GM21717 (cell line): Measurements from ENCODE around the gene TNFRSF4.
"Not testable (repeated sequence)": the region's sequence is repeated elsewhere in the genome, so short reads cannot be mapped to it uniquely, and the experiment has no call there.

ENCODE experiments used
- ATAC-seq: cut with Tn5 transposase; IDR thresholded peaks from one replicate; pipeline ENCODE4 v1.9.1; 2021; ENCODE audit warnings: mild to moderate bottlenecking, moderate library complexity; ENCODE audit not compliant: unreplicated experiment

TNFRSF4 gene

GRCh38 chr1:1183833-1184775, 29.8 kb downstream of the TNFRSF4 start:
- ATAC-seq = no peak

DNA sequence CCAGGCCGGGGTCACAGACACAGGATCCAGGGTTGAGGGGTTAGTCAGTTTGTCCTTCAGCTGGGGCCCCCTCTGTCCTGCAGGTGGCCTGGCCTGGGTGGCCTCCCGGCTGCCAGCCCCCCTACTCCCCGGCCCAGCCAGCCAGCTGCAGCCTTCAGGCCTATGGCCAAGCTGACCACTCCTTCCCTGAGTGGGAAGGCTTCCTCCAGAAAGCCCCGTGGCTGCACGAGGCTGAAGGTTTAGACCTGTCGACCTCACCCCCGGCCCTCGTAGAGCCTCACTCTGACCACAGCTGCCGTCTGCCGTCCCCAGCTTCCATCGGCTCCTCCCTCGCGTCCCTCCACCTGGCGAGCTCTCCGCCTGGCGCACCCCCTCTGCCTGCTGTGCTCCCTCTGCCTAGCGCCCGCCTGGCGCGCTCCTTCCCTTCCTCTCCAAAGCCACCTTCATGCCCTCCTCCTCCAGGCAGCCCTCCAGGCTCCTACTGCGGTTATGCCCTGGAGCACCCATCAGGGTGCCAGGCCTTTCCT, 30.7 kb downstream of the TNFRSF4 start:
- ATAC-seq = no peak

DNA sequence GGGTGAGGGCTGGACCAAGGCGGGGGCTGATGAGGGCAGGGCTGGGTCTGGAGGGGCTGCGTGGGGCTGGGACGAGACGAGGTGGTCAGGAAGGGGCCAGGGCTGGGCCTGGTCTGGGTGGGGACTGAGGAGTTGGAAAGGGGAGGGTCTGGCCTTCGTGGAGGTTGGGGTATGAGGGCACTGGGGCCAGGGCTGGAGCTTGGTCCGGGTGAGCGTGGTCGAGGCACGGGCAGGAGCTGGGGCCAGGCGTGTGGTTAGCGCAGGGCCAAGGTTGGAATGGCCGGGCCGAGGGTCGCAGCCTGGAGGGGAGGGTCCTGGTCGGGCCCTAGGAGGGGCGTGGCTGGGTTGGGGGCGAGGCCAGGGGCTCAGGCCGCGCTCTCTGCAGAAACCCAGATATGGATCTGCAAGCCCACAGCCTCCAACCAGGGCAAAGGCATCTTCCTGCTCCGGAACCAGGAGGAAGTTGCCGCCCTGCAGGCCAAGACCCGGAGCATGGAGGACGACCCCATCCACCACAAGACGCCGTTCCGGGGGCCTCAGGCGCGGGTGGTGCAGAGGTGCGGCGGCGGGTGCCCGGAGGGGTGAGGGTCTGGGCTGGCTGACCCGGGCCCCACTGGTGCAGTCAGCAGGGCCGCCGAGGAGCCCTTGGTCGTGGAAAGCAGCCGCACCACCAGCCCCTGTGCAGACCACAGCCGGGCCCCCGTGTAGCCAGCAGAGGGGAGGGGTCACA, 31.3 kb downstream of the TNFRSF4 start:
- no peak for ATAC-seq

GRCh38 chr1:1181938-1182410, 32.0 kb downstream of the TNFRSF4 start:
- ATAC-seq = no peak

DNA sequence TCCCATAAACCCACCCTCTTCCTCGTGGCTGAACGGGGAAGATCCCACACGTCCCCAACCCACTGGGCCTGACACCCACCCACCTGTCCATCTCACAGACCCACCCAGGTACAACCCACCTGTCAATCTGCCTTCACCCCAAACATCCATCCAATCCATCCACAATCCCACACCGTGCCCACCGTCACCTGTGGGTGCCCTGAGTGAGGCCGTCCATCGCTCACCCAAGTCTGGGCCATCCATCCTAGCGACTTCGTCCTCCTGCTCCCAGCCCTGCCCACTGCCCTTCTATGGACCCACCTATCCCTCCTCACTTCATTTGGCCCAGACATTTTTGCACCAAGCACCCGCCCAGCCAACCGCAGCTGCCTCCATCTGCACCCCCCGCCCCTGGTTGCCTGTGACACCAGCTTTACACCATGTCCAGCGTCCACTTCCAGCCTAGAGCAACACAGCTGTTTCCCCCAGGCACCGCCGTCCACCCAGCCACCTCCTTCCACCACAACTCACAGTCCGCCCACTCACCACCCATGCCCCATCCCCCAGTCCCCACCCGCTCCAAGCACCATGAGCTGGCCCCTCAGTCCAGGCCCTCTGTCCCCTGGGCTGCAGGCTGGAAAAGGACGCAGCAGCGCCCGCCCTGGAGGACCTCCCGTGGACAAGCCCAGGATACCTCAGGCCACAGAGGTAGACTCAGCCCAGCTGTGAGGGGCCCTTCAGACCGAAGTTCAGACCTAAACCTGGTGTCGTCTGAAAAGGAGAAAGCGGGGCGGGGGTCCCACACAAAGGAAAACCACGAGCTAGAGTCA, 32.6 kb downstream of the TNFRSF4 start:
- no peak for ATAC-seq

DNA sequence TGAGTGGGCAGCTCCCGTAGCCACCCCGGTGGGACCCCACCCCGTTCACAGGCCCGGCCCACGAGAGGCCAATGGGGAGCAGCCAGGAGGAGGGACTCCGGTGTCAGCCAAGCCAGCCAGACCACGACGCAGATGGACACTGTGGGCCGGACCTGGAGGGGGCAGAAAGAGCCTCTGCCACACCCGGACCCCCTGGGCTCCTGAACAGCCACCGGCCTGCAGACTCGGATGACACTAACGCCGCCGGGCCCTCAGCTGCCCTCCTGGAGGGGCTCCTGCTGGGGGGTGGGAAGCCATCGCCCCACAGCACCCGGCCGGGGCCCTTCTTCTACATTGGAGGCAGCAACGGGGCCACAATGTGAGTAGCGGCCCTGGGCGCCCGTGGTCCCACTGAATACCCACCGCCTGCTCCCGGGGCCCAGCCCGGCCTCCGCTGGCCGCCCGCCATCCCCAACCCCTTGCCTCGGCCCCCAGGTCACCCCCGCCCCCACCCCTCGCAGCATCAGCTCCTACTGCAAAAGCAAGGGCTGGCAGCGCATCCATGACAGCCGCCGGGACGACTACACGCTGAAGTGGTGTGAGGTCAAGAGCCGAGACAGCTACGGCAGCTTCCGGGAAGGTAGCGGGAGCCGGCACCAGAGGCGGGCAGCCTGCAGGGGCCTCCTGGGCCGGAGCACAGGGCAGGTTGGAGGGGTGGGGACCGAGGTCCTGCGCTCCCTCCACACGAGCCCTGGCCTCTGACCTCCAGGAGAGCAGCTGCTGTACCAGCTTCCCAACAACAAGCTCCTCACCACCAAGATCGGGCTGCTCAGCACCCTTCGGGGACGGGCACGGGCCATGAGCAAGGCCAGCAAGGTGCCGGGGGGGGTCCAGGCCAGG, 33.7 kb downstream of the TNFRSF4 start:
- ATAC-seq = no peak

DNA sequence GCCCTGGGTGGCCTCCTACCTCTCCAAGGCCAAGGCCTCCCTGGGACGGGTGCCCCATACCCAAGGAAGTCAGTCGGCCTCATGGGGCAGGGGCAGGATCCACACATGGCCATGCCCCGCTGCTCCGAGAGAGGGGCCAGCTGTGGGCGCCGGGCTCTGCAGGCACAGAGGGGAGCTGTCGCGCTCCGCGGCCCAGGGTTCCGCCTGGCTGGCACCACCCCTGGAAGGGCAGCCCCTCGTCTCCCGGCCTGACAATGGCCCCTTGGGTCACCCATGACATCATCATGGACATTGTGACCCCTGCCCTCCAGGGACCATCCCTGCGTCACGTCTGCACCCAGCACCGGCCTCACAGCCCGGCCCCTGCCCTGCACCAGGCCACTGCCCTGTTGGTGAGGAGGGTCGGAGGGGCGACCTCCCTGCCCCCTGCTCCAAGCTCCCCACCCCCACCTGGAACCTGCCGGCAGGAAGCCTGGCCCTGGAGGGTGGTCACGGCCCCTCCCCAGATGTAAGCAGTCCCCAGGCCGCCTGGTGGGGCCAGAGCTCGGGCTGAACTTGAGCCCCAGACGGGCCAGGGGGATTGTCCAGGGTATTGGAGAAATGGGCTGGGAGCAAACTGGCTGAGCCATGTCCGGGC, 34.5 kb downstream of the TNFRSF4 start:
- no peak for ATAC-seq

GRCh38 chr1:1178794-1179331, 35.1 kb downstream of the TNFRSF4 start:
- ATAC-seq = no peak

- ATAC-seq = no peak
Measured at GRCh38 chr1:1177452-1178206, 36.3 kb downstream of the TNFRSF4 start.

GRCh38 chr1:1176931-1177330, 37.0 kb downstream of the TNFRSF4 start:
- ATAC-seq = no peak

DNA sequence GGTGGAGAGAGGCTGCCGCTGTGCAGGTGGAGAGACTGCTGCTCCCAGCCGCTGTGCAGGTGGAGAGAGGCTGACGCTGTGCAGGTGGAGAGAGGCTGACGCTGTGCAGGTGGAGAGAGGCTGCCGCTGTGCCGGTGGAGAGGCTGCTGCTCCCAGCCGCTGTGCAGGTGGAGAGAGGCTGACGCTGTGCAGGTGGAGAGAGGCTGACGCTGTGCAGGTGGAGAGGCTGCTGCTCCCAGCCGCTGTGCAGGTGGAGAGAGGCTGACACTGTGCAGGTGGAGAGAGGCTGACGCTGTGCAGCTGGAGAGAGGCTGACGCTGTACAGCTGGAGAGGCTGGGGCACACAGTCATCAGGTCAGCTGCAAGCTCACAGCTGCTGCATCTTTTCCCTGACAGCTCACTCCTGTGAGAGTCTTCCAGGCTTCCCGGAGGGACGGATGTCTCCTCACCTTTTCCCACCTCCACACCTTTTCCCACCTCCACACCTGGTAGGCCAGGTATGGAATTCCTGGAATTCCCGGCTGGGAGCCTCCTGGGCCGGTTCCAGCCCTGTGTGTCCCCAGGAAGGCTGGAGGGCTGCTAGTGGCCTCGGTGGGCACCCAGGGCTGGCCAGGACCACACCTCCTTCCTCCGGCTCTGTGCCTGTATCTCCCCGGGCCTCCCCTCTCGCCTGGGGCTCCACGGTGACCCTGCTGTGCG, 37.7 kb downstream of the TNFRSF4 start:
- ATAC-seq = not testable (repeated sequence)

- ATAC-seq = no peak
Measured at GRCh38 chr1:1175221-1176062, 38.5 kb downstream of the TNFRSF4 start.

- ATAC-seq = no peak
Measured at GRCh38 chr1:1173793-1174415, 40.0 kb downstream of the TNFRSF4 start, which contains the start of gene TTLL10. TSS of gene TTLL10 (plus strand) at chr1:1173880. CDS start at chr1:1179216, 5,336 bp downstream.

- ATAC-seq = no peak
Measured at GRCh38 chr1:1173061-1173792, 40.7 kb downstream of the TNFRSF4 start.

DNA sequence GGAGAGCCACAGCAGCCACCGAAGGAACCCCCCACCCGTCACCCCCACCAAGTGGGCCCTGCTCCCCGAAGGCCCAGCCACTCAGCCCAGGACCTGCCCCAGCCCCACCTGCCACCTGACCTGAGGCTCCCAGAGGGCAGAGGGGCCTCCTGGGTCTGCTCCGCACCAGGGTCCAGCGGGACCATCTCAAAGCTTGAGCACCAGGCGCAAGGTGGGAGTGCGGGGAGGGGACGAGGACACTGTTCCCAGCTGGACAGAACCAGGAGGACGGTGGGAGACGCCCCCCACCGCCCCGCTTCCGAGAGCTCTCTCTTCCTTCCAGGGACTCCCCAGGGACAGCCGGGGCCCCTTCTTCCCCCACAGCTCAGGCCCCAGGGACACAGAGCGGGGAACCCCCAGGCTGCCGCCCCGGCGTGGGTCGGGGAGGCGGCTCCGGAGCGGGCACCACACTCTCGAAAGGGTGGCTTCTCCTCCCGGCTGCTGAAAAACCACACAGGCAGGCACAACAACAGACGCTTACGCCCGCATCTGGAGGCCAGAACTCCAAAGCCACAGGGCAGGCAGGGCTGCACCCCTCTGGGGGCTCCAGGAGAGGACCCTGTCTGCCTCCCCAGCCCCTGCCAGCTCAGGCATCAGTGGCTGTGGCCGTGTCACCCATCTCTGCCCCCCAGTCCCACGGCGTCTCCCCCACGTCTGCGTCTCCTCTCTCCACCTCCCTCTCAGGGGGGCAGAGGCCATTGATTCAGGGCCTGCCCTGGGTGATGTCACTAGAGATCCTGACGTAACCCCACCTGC, 42.2 kb downstream of the TNFRSF4 start:
- ATAC-seq = no peak
